Activated T-helper 17 cell treated with anti-CD3 and anti-CD28 coated beads, Interleukin-2, amount 50 U/mL, for 72 hours (primary cell): ENCODE measurements around the gene MUC5AC. TPM values are rescaled to one million over a fixed set of nuclear protein-coding genes. Genes with fewer than 3 reads are reported as not detected.

Source experiments
- ATAC-seq: fragments of 150-1000 bp; cut with Tn5 transposase; replicated peaks from 2 replicates; pipeline ENCODE4 v1.10.0; 2021; ENCODE audit warnings: mild to moderate bottlenecking, moderate library complexity
- H3K27ac Mint-ChIP-seq: one replicate; pipeline ENCODE4 v1.8.0; 2022; ENCODE audit warnings: mixed read lengths
- H3K27me3 Mint-ChIP-seq: one replicate; pipeline ENCODE4 v1.8.0; 2022; ENCODE audit warnings: mixed read lengths
- H3K36me3 Mint-ChIP-seq: one replicate; pipeline ENCODE4 v1.8.0; 2022; ENCODE audit warnings: low read depth, mild to moderate bottlenecking, mixed read lengths
- H3K4me1 Mint-ChIP-seq: one replicate; pipeline ENCODE4 v1.8.0; 2022; ENCODE audit warnings: mixed read lengths
- H3K4me3 Mint-ChIP-seq: one replicate; pipeline ENCODE4 v1.8.0; 2022; ENCODE audit warnings: mild to moderate bottlenecking, mixed read lengths
- H3K9me3 Mint-ChIP-seq: one replicate; pipeline ENCODE4 v1.8.0; 2022; ENCODE audit warnings: mixed read lengths
- total RNA-seq, 2 donors: library from RNA; stranded (reverse); gene quantifications; one replicate each; pipeline ENCODE4 v1.2.3, GENCODE V29; 2022

The MUC5AC gene
- total RNA-seq, 2 donors from 2014 or later = not detected

GRCh38 chr11:1219834-1220815 is 62.4 kb downstream of the MUC5AC start:
- H3K4me1 Mint-ChIP-seq = no peaks in the 10 kb centered on the region
- no peak overlapping the region for H3K27ac Mint-ChIP-seq
- no peak for ATAC-seq
- H3K4me3 Mint-ChIP-seq = no peak overlapping the region
- peaks cover 12% of the 10 kb centered on the region for H3K27me3 Mint-ChIP-seq
- H3K36me3 Mint-ChIP-seq = no peaks in the 10 kb centered on the region
- no peaks in the 10 kb centered on the region for H3K9me3 Mint-ChIP-seq

- no peaks in the 10 kb centered on the region for H3K4me1 Mint-ChIP-seq
- no peak overlapping the region for H3K4me3 Mint-ChIP-seq
- H3K9me3 Mint-ChIP-seq = no peaks in the 10 kb centered on the region
- no peaks in the 10 kb centered on the region for H3K36me3 Mint-ChIP-seq
- no peak for ATAC-seq
- H3K27me3 Mint-ChIP-seq = peaks cover 12% of the 10 kb centered on the region
- H3K27ac Mint-ChIP-seq = no peak overlapping the region
Measured at GRCh38 chr11:1220941-1221721, 63.4 kb downstream of the MUC5AC start.

GRCh38 chr11:1221848-1222311 is 64.1 kb downstream of the MUC5AC start:
- H3K36me3 Mint-ChIP-seq = no peaks in the 10 kb centered on the region
- H3K4me3 Mint-ChIP-seq = no peak overlapping the region
- no peak overlapping the region for H3K27ac Mint-ChIP-seq
- H3K4me1 Mint-ChIP-seq = no peaks in the 10 kb centered on the region
- peaks cover 8% of the 10 kb centered on the region for H3K27me3 Mint-ChIP-seq
- H3K9me3 Mint-ChIP-seq = no peaks in the 10 kb centered on the region
- ATAC-seq = no peak

GRCh38 chr11:1222491-1223345 is 65.0 kb downstream of the MUC5AC start, which contains the start of gene MUC5B:
TSS of gene MUC5B (plus strand) at chr11:1223066. CDS start at chr11:1223124, 58 bp downstream.
- ATAC-seq = no peak
- no peak within 1 kb of the TSS for H3K27ac Mint-ChIP-seq
- no peaks in the 10 kb centered on the region for H3K9me3 Mint-ChIP-seq
- H3K27me3 Mint-ChIP-seq = peaks cover 8% of the 10 kb centered on the region
- H3K4me3 Mint-ChIP-seq = no peak within 1 kb of the TSS
- H3K36me3 Mint-ChIP-seq = no peaks in the 10 kb centered on the region
- H3K4me1 Mint-ChIP-seq = no peaks in the 10 kb centered on the region

GRCh38 chr11:1223346-1224110 is 65.8 kb downstream of the MUC5AC start:
- Mint-ChIP-seq H3K9me3 (no peaks in the 10 kb centered on the region), H3K4me1 (no peaks in the 10 kb centered on the region), H3K4me3 (no peak overlapping the region), H3K27ac (no peak overlapping the region), H3K36me3 (no peaks in the 10 kb centered on the region), H3K27me3 (peaks cover 8% of the 10 kb centered on the region)
- ATAC-seq = no peak

GRCh38 chr11:1224111-1224490 is 66.3 kb downstream of the MUC5AC start:
- H3K9me3 Mint-ChIP-seq = no peaks in the 10 kb centered on the region
- H3K27ac Mint-ChIP-seq = no peak overlapping the region
- no peaks in the 10 kb centered on the region for H3K4me1 Mint-ChIP-seq
- no peaks in the 10 kb centered on the region for H3K36me3 Mint-ChIP-seq
- H3K27me3 Mint-ChIP-seq = peaks cover 8% of the 10 kb centered on the region
- no peak for ATAC-seq
- no peak overlapping the region for H3K4me3 Mint-ChIP-seq

- no peak for ATAC-seq
- peaks cover 8% of the 10 kb centered on the region for H3K27me3 Mint-ChIP-seq
- H3K36me3 Mint-ChIP-seq = no peaks in the 10 kb centered on the region
- no peaks in the 10 kb centered on the region for H3K9me3 Mint-ChIP-seq
- H3K27ac Mint-ChIP-seq = no peak overlapping the region
- no peak overlapping the region for H3K4me3 Mint-ChIP-seq
- no peaks in the 10 kb centered on the region for H3K4me1 Mint-ChIP-seq
Measured at GRCh38 chr11:1224491-1225385, 67.0 kb downstream of the MUC5AC start.

- H3K9me3 Mint-ChIP-seq = no peaks in the 10 kb centered on the region
- no peak for ATAC-seq
- H3K36me3 Mint-ChIP-seq = no peaks in the 10 kb centered on the region
- H3K27me3 Mint-ChIP-seq = peaks cover 8% of the 10 kb centered on the region
- H3K4me1 Mint-ChIP-seq = no peaks in the 10 kb centered on the region
- no peak overlapping the region for H3K27ac Mint-ChIP-seq
- no peak overlapping the region for H3K4me3 Mint-ChIP-seq
Measured at GRCh38 chr11:1225386-1226225, 67.9 kb downstream of the MUC5AC start.

GRCh38 chr11:1226226-1226985 is 68.7 kb downstream of the MUC5AC start:
- ATAC-seq = no peak
- Mint-ChIP-seq H3K9me3 (no peaks in the 10 kb centered on the region), H3K36me3 (no peaks in the 10 kb centered on the region), H3K4me3 (no peak overlapping the region), H3K27me3 (peaks cover 4% of the 10 kb centered on the region), H3K4me1 (no peaks in the 10 kb centered on the region), H3K27ac (no peak overlapping the region)

GRCh38 chr11:1226986-1227550 is 69.3 kb downstream of the MUC5AC start:
- Mint-ChIP-seq H3K27ac (no peak overlapping the region), H3K4me1 (no peaks in the 10 kb centered on the region), H3K9me3 (no peaks in the 10 kb centered on the region), H3K36me3 (no peaks in the 10 kb centered on the region), H3K27me3 (no peaks in the 10 kb centered on the region), H3K4me3 (no peak overlapping the region)
- no peak for ATAC-seq

- no peaks in the 10 kb centered on the region for H3K9me3 Mint-ChIP-seq
- H3K27ac Mint-ChIP-seq = no peak overlapping the region
- H3K27me3 Mint-ChIP-seq = no peaks in the 10 kb centered on the region
- H3K36me3 Mint-ChIP-seq = no peaks in the 10 kb centered on the region
- no peak for ATAC-seq
- H3K4me1 Mint-ChIP-seq = no peaks in the 10 kb centered on the region
- no peak overlapping the region for H3K4me3 Mint-ChIP-seq
Measured at GRCh38 chr11:1227551-1228100, 69.9 kb downstream of the MUC5AC start.
